ENCODE measurements around the gene RTN3.

The RTN3 gene

GRCh38 chr11:63800921-63801320 lies 119.6 kb downstream of the RTN3 start:
- no peak for DNase-seq (ENCODE audit: low read depth, low spot score)
- no peak overlapping the region for H3K4me3 ChIP-seq (ENCODE audit: low read length)

- no peak overlapping the region for H3K4me3 ChIP-seq (ENCODE audit: low read length)
- DNase-seq (ENCODE audit: low read depth, low spot score): peak; percentile 20
Observed at GRCh38 chr11:63802637-63803414, 121.5 kb downstream of the RTN3 start.

GRCh38 chr11:63804259-63804658 lies 123.0 kb downstream of the RTN3 start:
- DNase-seq (ENCODE audit: low read depth, low spot score): no peak
- H3K4me3 ChIP-seq (ENCODE audit: low read length): no peak overlapping the region

GRCh38 chr11:63805844-63806415 lies 124.6 kb downstream of the RTN3 start:
- no peak for DNase-seq (ENCODE audit: low read depth, low spot score)
- no peak overlapping the region for H3K4me3 ChIP-seq (ENCODE audit: low read length)

All from Jurkat, Clone E6-1 (cell line).